T-helper 1 cell treated with Interleukin-12 subunit alpha and Interleukin-12 subunit beta and Interleukin-4 antibody, amounts not matched to agents 30 μg/mL and 1 μg/mL, for 36 hours (primary cell): ENCODE measurements around the gene TEX9.

Source experiments
- H3K27ac Mint-ChIP-seq: one replicate; pipeline ENCODE4 v1.8.0; 2021; ENCODE audit warnings: mild to moderate bottlenecking, mixed read lengths
- H3K27me3 Mint-ChIP-seq: one replicate; pipeline ENCODE4 v1.8.0; 2021; ENCODE audit warnings: low read depth, mixed read lengths
- H3K36me3 Mint-ChIP-seq: one replicate; pipeline ENCODE4 v1.8.0; 2021; ENCODE audit warnings: low read depth, mixed read lengths
- H3K4me1 Mint-ChIP-seq: one replicate; pipeline ENCODE4 v1.8.0; 2021; ENCODE audit warnings: low read depth, mixed read lengths
- H3K4me3 Mint-ChIP-seq: one replicate; pipeline ENCODE4 v1.8.0; 2021; ENCODE audit warnings: mild to moderate bottlenecking, moderate library complexity, mixed read lengths
- H3K9me3 Mint-ChIP-seq: one replicate; pipeline ENCODE4 v1.8.0; 2021; ENCODE audit warnings: mixed read lengths

Gene TEX9

GRCh38 chr15:56454836-56455235 lies 89.6 kb downstream of the TEX9 start:
- Mint-ChIP-seq H3K4me1 (no peaks in the 10 kb centered on the region), H3K36me3 (no peaks in the 10 kb centered on the region), H3K27me3 (peaks cover 19% of the 10 kb centered on the region), H3K4me3 (no peak overlapping the region), H3K27ac (no peak overlapping the region), H3K9me3 (no peaks in the 10 kb centered on the region)

- Mint-ChIP-seq H3K27ac (no peak overlapping the region), H3K27me3 (peaks cover 19% of the 10 kb centered on the region), H3K9me3 (no peaks in the 10 kb centered on the region), H3K36me3 (no peaks in the 10 kb centered on the region), H3K4me1 (no peaks in the 10 kb centered on the region), H3K4me3 (no peak overlapping the region)
Measured at GRCh38 chr15:56456229-56456628, 91.0 kb downstream of the TEX9 start.

GRCh38 chr15:56459096-56459495 lies 93.9 kb downstream of the TEX9 start:
- Mint-ChIP-seq H3K27ac (no peak overlapping the region), H3K36me3 (no peaks in the 10 kb centered on the region), H3K9me3 (no peaks in the 10 kb centered on the region), H3K27me3 (peaks cover 27% of the 10 kb centered on the region), H3K4me3 (no peak overlapping the region), H3K4me1 (no peaks in the 10 kb centered on the region)

GRCh38 chr15:56460071-56460470 lies 94.8 kb downstream of the TEX9 start:
- Mint-ChIP-seq H3K27ac (no peak overlapping the region), H3K4me1 (peaks cover 8% of the 10 kb centered on the region), H3K9me3 (no peaks in the 10 kb centered on the region), H3K36me3 (no peaks in the 10 kb centered on the region), H3K4me3 (no peak overlapping the region), H3K27me3 (peaks cover 37% of the 10 kb centered on the region)

GRCh38 chr15:56460947-56461346 lies 95.7 kb downstream of the TEX9 start:
- Mint-ChIP-seq H3K4me3 (no peak overlapping the region), H3K4me1 (peaks cover 12% of the 10 kb centered on the region), H3K36me3 (no peaks in the 10 kb centered on the region), H3K9me3 (no peaks in the 10 kb centered on the region), H3K27ac (no peak overlapping the region), H3K27me3 (peaks cover 39% of the 10 kb centered on the region)

- no peaks in the 10 kb centered on the region for H3K36me3 Mint-ChIP-seq
- H3K27me3 Mint-ChIP-seq, result peaks cover 25% of the 10 kb centered on the region
- H3K4me3 Mint-ChIP-seq, result peak within 1 kb of the TSS; percentile 86
- no peaks in the 10 kb centered on the region for H3K9me3 Mint-ChIP-seq
- peak within 1 kb of the TSS; percentile 73 for H3K27ac Mint-ChIP-seq
- H3K4me1 Mint-ChIP-seq, result peaks cover 22% of the 10 kb centered on the region
Measured at GRCh38 chr15:56464893-56465520, 99.8 kb downstream of the TEX9 start, which contains the start of gene MNS1. MNS1 (minus strand) TSS chr15:56465137; CDS start chr15:56464972, 165 bp downstream.

- Mint-ChIP-seq H3K36me3 (no peaks in the 10 kb centered on the region), H3K27me3 (peaks cover 31% of the 10 kb centered on the region), H3K9me3 (no peaks in the 10 kb centered on the region), H3K4me1 (peaks cover 22% of the 10 kb centered on the region), H3K4me3 (no peak overlapping the region), H3K27ac (no peak overlapping the region)
Measured at GRCh38 chr15:56467616-56468015, 102.4 kb downstream of the TEX9 start.

GRCh38 chr15:56468401-56468800 lies 103.2 kb downstream of the TEX9 start:
- H3K4me3 Mint-ChIP-seq, result peak overlapping the region; percentile 64
- H3K4me1 Mint-ChIP-seq, result peaks cover 22% of the 10 kb centered on the region
- H3K9me3 Mint-ChIP-seq, result no peaks in the 10 kb centered on the region
- H3K36me3 Mint-ChIP-seq, result no peaks in the 10 kb centered on the region
- H3K27me3 Mint-ChIP-seq, result peaks cover 32% of the 10 kb centered on the region
- no peak overlapping the region for H3K27ac Mint-ChIP-seq

GRCh38 chr15:56469483-56469882 lies 104.3 kb downstream of the TEX9 start:
- no peak overlapping the region for H3K27ac Mint-ChIP-seq
- no peak overlapping the region for H3K4me3 Mint-ChIP-seq
- H3K4me1 Mint-ChIP-seq, result peaks cover 20% of the 10 kb centered on the region
- peaks cover 25% of the 10 kb centered on the region for H3K27me3 Mint-ChIP-seq
- no peaks in the 10 kb centered on the region for H3K9me3 Mint-ChIP-seq
- no peaks in the 10 kb centered on the region for H3K36me3 Mint-ChIP-seq

- H3K27me3 Mint-ChIP-seq, result peaks cover 11% of the 10 kb centered on the region
- no peaks in the 10 kb centered on the region for H3K9me3 Mint-ChIP-seq
- H3K27ac Mint-ChIP-seq, result no peak overlapping the region
- no peak overlapping the region for H3K4me3 Mint-ChIP-seq
- H3K36me3 Mint-ChIP-seq, result no peaks in the 10 kb centered on the region
- peaks cover 9% of the 10 kb centered on the region for H3K4me1 Mint-ChIP-seq
Measured at GRCh38 chr15:56471440-56472069, 106.3 kb downstream of the TEX9 start.

GRCh38 chr15:56472278-56472677 lies 107.1 kb downstream of the TEX9 start:
- Mint-ChIP-seq H3K4me3 (no peak overlapping the region), H3K4me1 (peaks cover 9% of the 10 kb centered on the region), H3K9me3 (no peaks in the 10 kb centered on the region), H3K36me3 (no peaks in the 10 kb centered on the region), H3K27ac (no peak overlapping the region), H3K27me3 (peaks cover 11% of the 10 kb centered on the region)

- no peaks in the 10 kb centered on the region for H3K36me3 Mint-ChIP-seq
- peaks cover 8% of the 10 kb centered on the region for H3K4me1 Mint-ChIP-seq
- H3K9me3 Mint-ChIP-seq, result no peaks in the 10 kb centered on the region
- H3K27ac Mint-ChIP-seq, result no peak overlapping the region
- H3K27me3 Mint-ChIP-seq, result peaks cover 11% of the 10 kb centered on the region
- no peak overlapping the region for H3K4me3 Mint-ChIP-seq
Measured at GRCh38 chr15:56473017-56473416, 107.8 kb downstream of the TEX9 start.

- Mint-ChIP-seq H3K36me3 (no peaks in the 10 kb centered on the region), H3K4me1 (no peaks in the 10 kb centered on the region)
Measured at GRCh38 chr15:56475351-56475750, 110.1 kb downstream of the TEX9 start.

More at GRCh38 chr15:56475351-56475750, 110.1 kb downstream of the TEX9 start:
- peaks cover 4% of the 10 kb centered on the region for H3K9me3 Mint-ChIP-seq
- peaks cover 11% of the 10 kb centered on the region for H3K27me3 Mint-ChIP-seq
- H3K4me3 Mint-ChIP-seq, result no peak overlapping the region
- no peak overlapping the region for H3K27ac Mint-ChIP-seq
